HG03066 (cell line): Measurements from ENCODE around the gene MTHFSD.
"Not testable (repeated sequence)": the region's sequence is repeated elsewhere in the genome, so short reads cannot be mapped to it uniquely, and the experiment has no call there.

ENCODE experiments used
- ATAC-seq: cut with Tn5 transposase; IDR thresholded peaks from one replicate; pipeline ENCODE4 v1.9.1; 2021; ENCODE audit warnings: low read depth; ENCODE audit not compliant: unreplicated experiment

MTHFSD gene, protein sequence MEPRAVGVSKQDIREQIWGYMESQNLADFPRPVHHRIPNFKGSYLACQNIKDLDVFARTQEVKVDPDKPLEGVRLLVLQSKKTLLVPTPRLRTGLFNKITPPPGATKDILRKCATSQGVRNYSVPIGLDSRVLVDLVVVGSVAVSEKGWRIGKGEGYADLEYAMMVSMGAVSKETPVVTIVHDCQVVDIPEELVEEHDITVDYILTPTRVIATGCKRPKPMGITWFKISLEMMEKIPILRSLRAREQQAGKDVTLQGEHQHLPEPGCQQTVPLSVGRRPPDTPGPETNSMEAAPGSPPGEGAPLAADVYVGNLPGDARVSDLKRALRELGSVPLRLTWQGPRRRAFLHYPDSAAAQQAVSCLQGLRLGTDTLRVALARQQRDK

DNA sequence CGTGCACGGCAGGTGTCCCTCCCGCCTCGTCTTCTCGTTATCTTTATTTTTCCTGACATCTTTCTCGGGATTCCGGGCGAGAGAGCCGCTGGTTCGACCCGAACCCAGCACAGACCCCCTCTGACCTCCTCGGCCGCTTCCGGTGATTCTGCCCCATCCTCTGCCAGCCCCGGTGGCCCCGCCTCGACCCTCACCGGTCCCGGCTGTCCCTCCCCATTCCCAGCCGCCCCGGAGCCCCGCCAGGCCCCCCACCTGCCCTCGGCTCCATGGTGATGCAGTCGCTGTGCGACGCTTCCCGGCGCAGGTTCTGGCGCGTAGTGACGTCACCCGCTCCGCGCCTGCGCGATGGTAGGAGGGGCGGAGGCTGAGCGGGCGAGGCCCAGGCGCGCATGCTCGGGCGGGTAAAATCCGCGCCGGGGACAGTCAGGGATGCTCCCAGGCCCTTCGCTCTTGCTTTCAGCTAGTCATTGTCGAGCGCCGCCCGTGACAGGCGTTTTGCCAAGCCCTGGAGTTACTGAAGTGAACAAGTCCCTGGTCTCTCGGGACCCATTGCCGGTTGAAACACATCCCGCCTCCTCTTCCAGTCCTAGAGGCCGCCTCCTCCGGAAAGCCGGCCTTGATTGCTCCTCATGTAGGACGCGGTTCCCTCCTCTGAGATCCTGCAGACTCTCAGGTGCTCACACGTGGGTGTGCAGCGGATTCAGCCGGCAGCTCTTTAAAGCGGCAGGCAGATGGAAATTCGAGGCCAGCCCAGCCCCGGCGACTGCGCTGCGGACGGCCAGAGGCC, at the start of gene MTHFSD:
TSS of gene MTHFSD (minus strand) at position 319 of the 787 bp plus-strand sequence. CDS start at position 268, 51 bp downstream.
- ATAC-seq, result peak; percentile 90

DNA sequence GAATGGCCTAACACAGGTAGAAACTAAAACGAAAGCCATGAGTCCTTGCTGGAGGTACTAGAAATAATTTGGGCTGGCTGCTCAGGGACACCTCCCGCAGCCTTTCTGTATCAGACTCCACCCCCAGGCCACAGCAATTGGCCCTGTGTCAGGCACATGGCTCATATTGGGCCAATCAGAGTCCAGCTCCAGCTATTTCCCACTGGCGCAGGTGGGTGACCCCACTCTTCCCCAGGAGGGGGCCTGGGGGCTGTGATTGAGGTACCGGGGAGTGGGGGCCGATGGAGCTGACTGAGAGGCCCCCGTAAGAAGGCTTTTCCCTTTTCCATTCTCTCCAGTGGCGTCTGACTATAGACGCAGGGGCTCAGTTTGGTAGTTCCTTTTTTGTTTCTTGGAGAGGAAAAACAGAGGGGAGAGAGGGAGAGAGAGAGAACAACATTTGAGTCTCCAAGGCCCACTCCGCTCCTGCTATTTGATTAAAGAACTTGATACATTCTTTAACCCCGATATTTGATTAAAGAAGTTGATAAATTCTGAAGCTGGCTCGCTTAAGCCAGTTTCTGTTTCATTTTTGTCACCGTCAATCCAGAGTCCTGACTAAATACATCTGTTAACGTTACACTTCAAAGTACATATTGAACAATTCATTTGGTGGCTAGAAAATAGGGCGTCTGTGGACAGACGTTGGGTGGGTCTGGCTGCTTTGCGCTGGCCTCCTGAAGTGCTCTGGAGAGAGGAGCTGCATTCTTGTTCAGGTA, 49.6 kb upstream of the MTHFSD start:
- no peak for ATAC-seq

DNA sequence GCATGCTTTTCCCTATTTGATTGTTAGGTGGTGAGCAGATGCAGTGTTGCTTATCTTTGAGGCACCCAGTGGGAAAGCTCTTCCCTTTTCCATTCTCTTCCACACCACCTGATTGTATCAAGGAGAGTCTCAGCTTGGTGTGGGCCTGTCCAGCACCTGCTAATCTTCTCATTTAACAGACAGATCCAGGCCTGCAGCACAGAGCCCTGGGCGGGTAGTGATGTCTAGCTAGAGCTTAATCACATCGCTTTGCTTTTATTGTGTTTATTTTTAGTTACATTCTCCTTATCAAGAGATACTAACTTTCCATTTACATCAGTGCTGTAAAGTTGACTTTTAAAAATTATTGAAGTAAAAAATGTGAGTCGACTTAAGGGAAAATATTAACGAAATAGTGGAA, 47.5 kb upstream of the MTHFSD start:
- no peak for ATAC-seq

DNA sequence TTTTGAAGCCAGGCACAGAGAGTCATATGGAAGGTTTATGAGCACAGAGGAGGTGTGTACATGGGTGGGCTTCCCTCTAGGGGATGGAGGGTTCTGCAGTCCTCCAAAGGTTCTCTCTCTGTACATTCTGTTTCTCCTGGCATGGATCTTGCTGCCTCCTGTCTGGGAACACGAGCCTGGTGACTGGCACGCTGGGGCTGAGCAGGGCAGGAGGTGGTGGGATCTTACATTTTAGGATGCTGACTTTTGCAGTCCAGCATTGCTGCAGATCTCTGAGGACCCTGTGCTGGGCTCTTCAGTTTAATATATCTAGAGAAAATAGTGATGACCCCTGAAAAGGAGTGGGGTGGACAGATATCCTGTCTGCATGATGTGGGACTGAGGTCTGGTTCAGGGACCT, 46.3 kb upstream of the MTHFSD start:
- no peak for ATAC-seq

DNA sequence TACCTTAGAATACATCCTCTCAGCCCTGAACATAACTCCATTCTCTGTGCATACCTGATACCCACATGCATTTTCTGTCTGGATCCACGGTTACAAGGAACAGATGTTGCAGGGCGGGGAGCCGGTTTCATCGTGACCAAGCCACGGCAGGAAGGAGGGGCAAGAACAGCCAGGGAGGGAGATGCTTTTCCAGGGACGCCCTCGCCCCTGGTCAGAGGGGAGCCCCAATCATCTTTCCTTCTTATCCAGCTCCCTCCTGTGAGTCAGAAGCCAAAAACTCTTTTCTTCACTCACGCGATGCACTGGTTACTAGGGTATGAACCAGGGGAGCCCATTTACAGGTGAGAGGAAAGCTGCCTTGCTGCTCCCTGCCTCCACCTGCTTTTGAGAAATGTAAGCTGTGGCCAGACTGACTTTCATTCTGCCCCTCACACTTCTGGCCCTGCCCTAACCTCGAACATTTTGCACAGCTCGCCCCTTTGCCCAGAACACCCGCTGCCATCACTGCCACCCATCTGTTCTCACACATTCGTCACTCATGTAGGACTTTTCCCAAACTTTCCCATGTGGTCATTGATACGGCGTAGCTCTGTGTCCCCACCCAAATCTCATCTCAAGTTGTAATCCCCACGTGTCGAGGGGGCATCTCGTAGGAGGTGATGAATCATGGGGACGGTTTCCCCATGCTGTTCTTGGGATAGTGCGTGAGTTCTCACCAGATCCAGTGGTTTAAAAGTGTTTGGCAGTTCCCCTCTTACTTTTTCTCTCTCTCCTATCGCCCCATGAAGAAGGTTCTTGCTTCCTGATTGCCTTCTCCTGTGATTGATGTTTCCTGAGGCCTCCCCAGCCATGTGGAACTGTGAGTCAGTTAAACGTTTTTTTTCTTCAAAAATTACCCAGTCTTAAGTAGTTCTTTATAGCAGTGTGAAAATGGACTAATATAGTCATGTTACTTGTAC, 43.9 kb upstream of the MTHFSD start:
- no peak for ATAC-seq

DNA sequence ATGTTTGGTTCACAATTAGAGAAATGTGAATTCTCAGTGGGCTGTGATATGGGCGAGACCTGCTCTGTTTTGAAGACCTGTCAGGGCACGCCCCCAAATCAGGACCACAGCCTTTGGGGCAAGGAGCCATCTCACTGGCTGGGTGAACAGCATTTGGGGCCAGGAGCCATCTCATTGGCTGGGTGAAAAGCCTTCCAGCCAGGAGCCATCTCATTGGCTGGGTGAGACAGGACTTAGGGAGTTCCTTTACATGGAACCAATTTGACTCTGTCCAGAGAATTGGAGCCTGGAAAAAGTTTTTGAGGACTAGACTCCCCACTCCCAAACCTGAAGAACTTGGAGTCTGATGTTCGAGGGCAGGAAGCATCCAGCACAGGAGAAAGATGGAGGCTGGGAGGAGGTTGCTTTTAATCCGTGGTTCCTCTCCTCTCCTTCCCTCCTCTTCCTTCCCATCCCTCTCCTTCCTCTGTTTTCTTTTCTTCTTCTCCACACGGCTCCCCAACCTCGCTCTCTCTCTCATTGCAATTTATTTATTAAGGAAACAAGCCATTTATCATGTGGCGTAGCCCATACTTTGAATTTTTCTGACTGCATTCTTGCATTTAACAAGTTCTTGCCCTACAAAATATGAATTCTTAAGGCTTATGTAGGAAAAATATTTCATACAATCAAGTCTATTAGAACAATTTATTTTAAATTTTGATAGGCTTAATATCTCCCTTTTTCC, 43.0 kb upstream of the MTHFSD start:
- no peak for ATAC-seq

DNA sequence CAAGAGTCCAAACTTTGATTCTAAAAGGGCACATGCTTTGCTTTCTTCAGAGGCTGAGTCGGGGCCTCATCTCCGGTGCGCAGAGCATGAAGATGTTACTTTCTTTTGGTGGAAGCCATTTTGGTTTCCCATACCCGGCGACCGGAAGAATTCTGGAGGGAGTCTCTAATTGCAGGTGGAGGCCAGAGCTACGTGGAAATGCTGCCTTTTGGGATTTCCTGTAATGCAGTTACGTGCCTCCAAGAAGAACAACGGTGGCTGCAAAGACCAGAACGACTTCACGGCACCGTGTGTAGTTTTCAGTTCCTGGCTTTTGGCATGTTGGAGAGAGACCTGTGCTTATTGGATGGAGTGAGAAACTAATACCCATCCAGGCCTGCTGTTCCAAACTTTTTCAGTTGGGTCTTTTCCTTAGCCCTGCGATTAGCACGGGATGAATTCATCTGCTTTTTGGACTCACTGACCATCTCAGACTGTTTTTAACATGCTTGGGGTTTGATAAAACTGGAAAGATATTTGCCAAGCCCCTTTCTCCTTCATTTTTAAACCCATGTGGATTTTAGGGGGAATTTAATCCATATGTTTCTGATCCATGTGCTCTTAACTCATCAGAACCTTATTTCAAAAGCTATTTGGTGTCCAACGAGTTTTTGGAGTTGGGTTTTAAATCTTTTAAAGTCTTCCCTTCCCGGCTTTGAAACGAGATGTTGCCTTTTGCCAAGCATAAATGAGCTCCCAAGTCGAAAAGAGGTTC, 42.3 kb upstream of the MTHFSD start:
- no peak for ATAC-seq

DNA sequence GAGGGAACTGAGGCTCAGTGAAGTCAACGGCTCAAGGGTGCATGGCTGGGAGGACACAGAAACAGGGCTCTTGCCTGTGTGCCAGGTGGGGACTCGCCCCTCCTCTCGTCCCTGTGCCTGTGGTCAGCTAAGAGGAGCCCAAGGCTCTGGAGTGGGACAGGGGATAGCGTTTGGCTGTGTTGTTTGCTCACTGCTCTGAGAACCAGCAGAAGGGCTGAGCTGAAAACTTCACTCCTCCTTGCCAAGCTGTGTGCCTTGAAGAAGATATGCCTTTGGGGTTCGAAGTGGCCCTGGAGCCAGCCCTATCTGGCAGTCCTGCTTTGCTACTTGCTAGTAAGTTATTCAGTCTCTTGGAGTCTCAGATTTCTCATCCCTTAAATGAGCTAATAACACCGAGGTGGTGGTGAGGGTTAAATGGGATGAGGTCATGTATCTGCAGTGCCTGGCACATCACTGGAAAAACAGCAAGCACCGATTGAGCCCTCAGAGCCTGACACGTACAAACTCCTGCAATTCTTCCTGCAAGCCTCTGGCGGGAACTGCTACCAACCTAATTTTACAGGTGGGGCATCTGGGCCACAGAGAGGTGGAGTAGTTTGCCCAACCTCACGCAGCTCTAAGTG, 41.1 kb upstream of the MTHFSD start:
- no peak for ATAC-seq

DNA sequence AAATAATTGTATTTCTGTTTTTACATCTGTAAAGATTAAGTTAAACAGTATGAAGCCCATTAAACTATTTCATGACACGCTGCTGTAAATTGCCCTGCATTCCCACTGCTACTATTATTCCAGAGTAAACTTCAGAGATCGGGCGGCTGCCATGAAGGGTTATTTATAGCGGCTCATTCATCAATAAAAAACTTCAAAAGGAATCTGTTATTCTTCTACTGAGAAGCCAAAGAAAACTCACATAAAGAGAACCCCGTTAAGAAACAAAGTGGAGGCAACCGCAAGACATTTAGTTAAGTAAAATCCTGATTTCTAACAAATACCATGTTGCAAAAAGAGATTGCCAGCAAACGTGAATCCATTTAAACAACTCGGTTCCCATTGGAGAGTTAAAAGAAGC, 39.7 kb upstream of the MTHFSD start:
- ATAC-seq, result no peak

DNA sequence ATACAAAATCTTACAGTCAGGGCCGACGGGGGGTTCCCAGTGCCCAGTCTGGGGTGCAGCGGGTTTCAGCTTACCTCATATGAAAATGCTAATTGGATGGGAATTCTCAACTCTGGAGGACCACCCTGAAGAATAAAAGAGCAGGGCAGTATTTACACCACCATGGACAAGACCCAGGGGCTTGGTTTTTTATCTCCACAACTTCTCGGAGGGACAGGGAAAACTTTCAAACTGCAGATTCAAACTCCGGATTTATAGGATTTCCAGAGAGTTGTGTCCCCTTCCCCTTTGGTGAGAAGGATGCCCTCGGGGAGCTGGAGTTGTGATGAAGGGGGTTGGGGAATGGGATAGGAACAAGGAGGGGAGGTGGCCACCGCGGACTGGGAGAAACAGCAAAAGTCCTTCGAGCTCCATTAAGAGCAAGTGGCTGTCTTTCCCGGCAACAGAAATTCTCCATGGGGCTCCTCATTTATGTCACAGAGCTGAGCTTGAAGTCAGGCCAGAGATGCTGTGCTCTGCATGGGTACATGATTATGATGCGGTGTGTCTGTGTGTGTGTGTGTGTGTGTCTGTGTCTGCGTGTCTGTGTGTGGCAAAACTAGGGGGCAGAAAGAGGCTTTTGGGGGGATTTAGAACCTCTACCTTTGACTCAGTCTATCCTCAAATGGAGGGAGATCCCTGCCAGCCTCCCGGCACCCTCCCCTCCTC, 39.0 kb upstream of the MTHFSD start:
- ATAC-seq, result no peak

DNA sequence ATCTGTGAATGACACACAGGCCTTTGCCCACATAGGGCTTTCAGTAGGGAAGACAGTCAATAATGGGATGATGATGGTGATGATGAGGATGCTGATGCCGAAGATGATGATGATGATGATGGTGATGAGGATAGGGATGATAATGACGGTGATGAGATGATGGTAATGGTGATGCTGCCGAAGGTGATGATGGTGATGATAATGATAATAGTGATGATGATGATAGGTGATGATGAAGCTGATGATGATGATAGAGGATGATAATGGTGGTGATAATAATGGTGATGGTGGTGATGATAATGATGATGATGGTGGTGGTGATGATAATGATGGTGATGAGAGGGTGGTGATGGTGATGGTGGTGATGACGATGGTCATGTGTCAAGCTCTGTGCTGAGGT, 36.2 kb upstream of the MTHFSD start:
- ATAC-seq, result no peak

DNA sequence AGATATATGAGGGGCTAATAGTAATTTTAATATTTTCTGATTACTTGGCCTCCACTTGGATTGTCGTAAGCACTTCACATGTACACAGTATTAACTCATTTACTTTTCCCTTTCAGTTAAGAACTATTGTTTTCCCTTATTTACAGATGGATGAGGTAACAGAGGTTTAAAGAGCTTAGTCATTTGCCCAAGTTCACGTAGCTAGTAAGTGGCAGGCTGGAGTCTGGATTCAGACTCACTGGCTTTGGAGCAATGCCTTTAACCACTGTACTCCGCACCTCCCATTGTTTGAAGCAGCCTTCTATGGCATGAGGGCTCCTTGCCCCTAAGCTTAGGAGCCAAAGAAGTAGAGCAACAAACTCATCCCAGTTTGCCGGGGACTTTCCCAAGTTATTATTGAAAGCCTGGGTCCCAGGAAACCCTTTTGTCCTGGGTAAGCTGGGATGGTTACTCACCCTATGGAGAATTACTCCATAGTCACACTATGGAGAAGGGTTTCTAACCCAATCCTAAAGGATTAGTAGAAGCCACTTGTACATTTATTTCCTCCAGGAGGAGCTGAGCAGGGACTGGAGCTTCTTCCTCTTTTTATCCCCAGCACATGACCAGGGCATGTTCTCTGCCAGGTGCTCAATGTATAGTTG, 35.6 kb upstream of the MTHFSD start:
- no peak for ATAC-seq

DNA sequence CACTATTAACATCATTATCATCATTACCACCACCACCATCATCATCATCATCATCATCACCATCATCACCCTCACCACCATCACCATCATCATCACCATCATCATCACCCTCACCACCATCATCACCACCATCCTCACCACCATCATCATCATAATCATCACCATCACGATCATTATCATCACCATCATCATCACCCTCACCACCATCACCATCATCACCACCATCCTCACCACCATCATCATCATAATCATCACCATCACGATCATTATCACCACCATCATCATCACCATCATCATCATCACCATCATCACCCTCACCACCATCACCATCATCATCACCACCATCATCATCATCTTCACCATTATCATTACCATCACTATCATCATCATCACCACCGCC, 32.9 kb upstream of the MTHFSD start:
- not testable (repeated sequence) for ATAC-seq

DNA sequence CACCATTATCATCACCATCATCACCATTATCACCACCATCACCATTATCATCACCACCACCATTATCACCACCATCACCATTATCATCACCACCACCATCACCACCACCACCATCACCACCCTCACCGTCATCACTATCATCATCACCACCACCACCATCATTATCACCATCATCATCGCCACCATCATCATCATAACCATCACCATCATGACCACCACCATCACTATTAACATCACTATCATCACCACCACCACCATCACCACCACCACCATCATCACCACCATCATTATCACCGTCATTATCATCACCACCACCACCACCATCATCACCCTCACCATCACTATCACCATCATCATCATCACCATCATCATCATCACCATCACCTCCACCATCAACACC, 32.5 kb upstream of the MTHFSD start:
- ATAC-seq, result no peak

DNA sequence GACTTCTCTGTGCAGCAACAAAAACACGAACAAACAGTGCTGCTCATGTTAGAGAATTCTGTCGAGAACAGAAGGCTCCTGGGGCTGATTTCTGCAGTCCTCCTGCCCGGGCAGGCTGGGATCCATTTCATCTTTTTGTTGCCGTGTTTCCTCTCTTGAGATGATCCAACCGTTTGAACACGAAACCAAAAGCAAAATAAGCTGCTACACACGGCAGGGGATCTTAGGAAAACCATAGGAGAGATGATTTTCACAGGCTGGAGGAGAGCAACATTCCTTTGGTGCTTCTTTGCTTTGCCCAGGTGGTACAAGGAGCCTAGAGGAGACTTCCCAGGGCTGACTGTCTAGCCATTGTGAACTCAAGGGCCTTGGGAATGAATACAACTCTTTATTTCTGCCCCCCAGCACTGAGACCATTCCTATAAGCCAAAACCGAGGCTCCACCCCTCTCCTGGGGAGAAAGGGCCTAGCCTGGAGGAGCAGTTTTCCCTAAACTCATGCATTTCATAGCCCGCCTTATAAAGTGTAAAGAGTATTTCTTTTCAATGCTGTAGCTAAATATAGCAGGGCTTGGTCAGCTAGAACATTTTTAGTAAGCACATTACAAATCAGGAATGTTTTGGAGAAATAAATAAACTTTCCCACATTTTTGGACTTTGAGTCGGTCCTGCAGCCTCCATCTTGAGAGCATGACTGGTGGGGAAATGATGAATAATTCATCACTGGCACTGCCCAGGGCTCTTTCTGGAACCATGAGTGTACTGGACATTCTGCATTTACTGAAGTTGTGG, 31.0 kb upstream of the MTHFSD start:
- no peak for ATAC-seq
